Measurements from ENCODE around the gene SLC16A14. TPM values are rescaled to one million over a fixed set of nuclear protein-coding genes. Genes with fewer than 3 reads are reported as not detected.
A peak's percentile ranks its signal among the peaks of the same experiment; 100 is the strongest.

Gene SLC16A14
- polyA plus RNA-seq, 3 donors, result not detected

DNA sequence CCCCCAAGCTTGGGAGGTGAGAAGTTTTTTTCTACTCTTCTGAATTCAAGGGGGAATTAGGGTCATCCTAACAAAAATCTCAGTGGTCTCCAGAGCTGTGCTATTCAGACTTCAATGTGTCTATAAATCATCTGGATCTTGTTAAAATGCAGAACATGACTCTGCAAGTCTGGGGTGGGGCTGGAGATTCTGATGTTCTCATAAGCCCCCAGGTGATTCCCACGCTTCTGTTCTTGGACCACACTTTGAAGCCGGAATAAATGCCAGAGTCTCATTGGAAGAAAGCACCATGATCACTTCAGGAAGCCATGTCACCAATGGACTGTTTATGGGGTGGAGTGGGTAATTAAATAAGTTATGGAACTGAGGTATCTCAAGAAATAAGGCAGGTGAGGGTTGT, 22.2 kb upstream of the SLC16A14 start:
- no peak overlapping the region for H3K27ac ChIP-seq (ENCODE audit: low read depth in 1 of 2, low read length in 2 of 2)
- WGBS (ENCODE audit: insufficient coverage), result 100% methylated on average over 2 of the region's 2 CpGs
- Mint-ChIP-seq H3K36me3 (no peaks in the 10 kb centered on the region), H3K9me3 (peaks cover 0 to 9% (median 4%) of the 10 kb centered on the region in 7 donors), H3K27ac (no peak overlapping the region), H3K4me3 (no peak overlapping the region), H3K27me3 (ENCODE audit: low read depth in 3 of 3) (peaks cover 0 to 4% (median 0%) of the 10 kb centered on the region in 3 donors), H3K4me1 (no peaks in the 10 kb centered on the region)
- no peaks in the 10 kb centered on the region for H4K20me1 ChIP-seq (ENCODE audit: insufficient read depth, low read length)
- no peak overlapping the region for H3K4me3 ChIP-seq (replicated peaks in 1 of 3; ENCODE audit: low read depth in 2 of 3, low read length in 3 of 3)
- no peaks in the 10 kb centered on the region for H3K4me1 ChIP-seq (ENCODE audit: control insufficient read depth in 1 of 2, insufficient read depth in 2 of 2, low read length in 2 of 2)
- no peak for DNase-seq
- intact Hi-C loops (cut with micrococcal nuclease), result no loop called here
- TF ChIP-seq, protein P1, sequence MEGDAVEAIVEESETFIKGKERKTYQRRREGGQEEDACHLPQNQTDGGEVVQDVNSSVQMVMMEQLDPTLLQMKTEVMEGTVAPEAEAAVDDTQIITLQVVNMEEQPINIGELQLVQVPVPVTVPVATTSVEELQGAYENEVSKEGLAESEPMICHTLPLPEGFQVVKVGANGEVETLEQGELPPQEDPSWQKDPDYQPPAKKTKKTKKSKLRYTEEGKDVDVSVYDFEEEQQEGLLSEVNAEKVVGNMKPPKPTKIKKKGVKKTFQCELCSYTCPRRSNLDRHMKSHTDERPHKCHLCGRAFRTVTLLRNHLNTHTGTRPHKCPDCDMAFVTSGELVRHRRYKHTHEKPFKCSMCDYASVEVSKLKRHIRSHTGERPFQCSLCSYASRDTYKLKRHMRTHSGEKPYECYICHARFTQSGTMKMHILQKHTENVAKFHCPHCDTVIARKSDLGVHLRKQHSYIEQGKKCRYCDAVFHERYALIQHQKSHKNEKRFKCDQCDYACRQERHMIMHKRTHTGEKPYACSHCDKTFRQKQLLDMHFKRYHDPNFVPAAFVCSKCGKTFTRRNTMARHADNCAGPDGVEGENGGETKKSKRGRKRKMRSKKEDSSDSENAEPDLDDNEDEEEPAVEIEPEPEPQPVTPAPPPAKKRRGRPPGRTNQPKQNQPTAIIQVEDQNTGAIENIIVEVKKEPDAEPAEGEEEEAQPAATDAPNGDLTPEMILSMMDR (IDR thresholded peaks at IDR 0.05), result no peak
- H3K36me3 ChIP-seq (replicated peaks in 1 of 2; ENCODE audit: control insufficient read depth in 1 of 2, insufficient read depth in 2 of 2, low read length in 2 of 2), result no peaks in the 10 kb centered on the region
- H3K4me2 ChIP-seq (replicated peaks; ENCODE audit: extremely low read depth, low read length, poor library complexity, severe bottlenecking), result no peak overlapping the region
- H3K79me2 ChIP-seq (ENCODE audit: insufficient read depth, low read length), result no peaks in the 10 kb centered on the region
- H2AFZ ChIP-seq (ENCODE audit: insufficient read depth, low read depth, low read length, poor library complexity, severe bottlenecking), result no peak overlapping the region
- no peaks in the 10 kb centered on the region for H3K27me3 ChIP-seq (ENCODE audit: control insufficient read depth in 2 of 2, insufficient read depth in 2 of 2, low read length in 2 of 2)
- H3K9ac ChIP-seq (ENCODE audit: insufficient read depth, low read length, poor library complexity, severe bottlenecking), result no peak overlapping the region
- H3K9me3 ChIP-seq (replicated peaks in 1 of 2; ENCODE audit: control insufficient read depth in 1 of 2, insufficient read depth in 1 of 2, low read length in 2 of 2), result no peaks in the 10 kb centered on the region

DNA sequence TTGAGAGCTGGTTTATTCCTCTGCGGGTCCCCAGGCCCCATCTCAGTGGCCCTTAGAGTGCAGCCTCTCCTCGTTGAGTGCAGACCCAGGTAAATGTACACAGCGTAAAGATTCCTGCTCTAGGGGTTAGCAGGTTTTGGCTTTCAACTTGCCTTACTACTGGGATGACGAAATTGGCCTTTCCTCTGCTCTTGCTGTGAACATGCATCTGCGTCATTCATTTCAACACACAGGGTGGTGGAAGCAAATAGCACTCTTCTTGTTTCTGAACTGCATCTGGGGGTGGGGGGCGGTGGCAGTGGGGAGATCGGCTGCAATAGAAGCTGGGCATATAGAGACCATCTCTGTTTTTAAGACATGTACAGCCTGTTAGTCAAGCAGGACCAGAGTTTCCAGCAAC, 16.5 kb upstream of the SLC16A14 start:
- H3K4me2 ChIP-seq (replicated peaks; ENCODE audit: extremely low read depth, low read length, poor library complexity, severe bottlenecking), result no peak overlapping the region
- H3K4me1 ChIP-seq (ENCODE audit: control insufficient read depth in 1 of 2, insufficient read depth in 2 of 2, low read length in 2 of 2), result no peaks in the 10 kb centered on the region
- 53% methylated on average over 3 of the region's 7 CpGs for WGBS (ENCODE audit: insufficient coverage)
- H3K27ac Mint-ChIP-seq, result peak overlapping the region in 1 of 7 donors; percentile 10
- no peak overlapping the region for H3K4me3 ChIP-seq (replicated peaks in 1 of 3; ENCODE audit: low read depth in 2 of 3, low read length in 3 of 3)
- no peaks in the 10 kb centered on the region for H4K20me1 ChIP-seq (ENCODE audit: insufficient read depth, low read length)
- H3K9me3 Mint-ChIP-seq, result peaks cover 0 to 2% (median 0%) of the 10 kb centered on the region in 7 donors
- peak in 1 of 3 donors; percentile 10 for DNase-seq
- no peaks in the 10 kb centered on the region for H3K9me3 ChIP-seq (replicated peaks in 1 of 2; ENCODE audit: control insufficient read depth in 1 of 2, insufficient read depth in 1 of 2, low read length in 2 of 2)
- no peak overlapping the region for H3K4me3 Mint-ChIP-seq
- H3K36me3 Mint-ChIP-seq, result no peaks in the 10 kb centered on the region
- no peaks in the 10 kb centered on the region for H3K79me2 ChIP-seq (ENCODE audit: insufficient read depth, low read length)
- no peaks in the 10 kb centered on the region for H3K36me3 ChIP-seq (replicated peaks in 1 of 2; ENCODE audit: control insufficient read depth in 1 of 2, insufficient read depth in 2 of 2, low read length in 2 of 2)
- H3K4me1 Mint-ChIP-seq, result peaks cover 8% of the 10 kb centered on the region
- no peak overlapping the region for H2AFZ ChIP-seq (ENCODE audit: insufficient read depth, low read depth, low read length, poor library complexity, severe bottlenecking)
- peaks cover 0 to 4% (median 0%) of the 10 kb centered on the region in 3 donors for H3K27me3 Mint-ChIP-seq (ENCODE audit: low read depth in 3 of 3)
- no peak overlapping the region for H3K27ac ChIP-seq (ENCODE audit: low read depth in 1 of 2, low read length in 2 of 2)
- intact Hi-C loops (cut with micrococcal nuclease), result no loop called here
- no peak overlapping the region for H3K9ac ChIP-seq (ENCODE audit: insufficient read depth, low read length, poor library complexity, severe bottlenecking)
- no peaks in the 10 kb centered on the region for H3K27me3 ChIP-seq (ENCODE audit: control insufficient read depth in 2 of 2, insufficient read depth in 2 of 2, low read length in 2 of 2)
- TF ChIP-seq, protein P1 (IDR thresholded peaks at IDR 0.05), result no peak

Data from CD14-positive monocyte (primary cell).